NCI-H774 (cell line): ENCODE results near the gene KRT2.
A peak's percentile ranks its signal among the peaks of the same experiment; 100 is the strongest.

Experiments used
- DNase-seq: peaks from one replicate; lab custom pipeline; 2025; lab: John Stamatoyannopoulos, UW

Gene KRT2

DNA sequence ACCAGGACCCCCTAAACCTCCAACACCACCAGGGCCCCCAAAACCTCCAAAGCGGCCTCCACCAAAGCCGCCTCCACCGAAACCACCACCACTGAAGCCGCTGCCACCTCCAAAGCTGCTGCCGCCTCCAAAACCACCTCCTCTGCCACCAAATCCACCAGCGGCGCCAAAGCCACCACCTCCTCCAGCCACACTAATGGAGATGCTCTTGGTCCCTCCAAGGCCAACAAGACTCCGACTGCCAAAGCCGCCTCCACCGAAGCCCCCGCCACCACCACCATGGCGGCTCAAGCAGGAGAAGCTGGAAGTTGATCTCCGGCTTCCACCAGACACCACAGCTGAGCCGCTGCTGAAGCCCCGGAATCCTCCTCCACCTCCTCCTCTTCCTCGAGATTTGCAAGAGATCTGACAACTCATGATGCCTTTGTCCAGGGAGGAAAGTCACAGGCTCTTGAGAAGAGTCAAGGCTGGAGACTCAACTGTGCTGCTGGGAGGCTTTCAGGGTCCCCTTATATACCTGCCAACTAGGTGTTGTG lies at the start of gene KRT2:
Gene KRT2, minus strand, starts transcription at position 486 of the 536 bp plus-strand sequence. Its CDS starts 69 bp downstream, at position 417.
- DNase-seq: no peak

GRCh38 chr12:52701281-52701680 lies 49.3 kb upstream of the KRT2 start:
- DNase-seq: no peak

DNA sequence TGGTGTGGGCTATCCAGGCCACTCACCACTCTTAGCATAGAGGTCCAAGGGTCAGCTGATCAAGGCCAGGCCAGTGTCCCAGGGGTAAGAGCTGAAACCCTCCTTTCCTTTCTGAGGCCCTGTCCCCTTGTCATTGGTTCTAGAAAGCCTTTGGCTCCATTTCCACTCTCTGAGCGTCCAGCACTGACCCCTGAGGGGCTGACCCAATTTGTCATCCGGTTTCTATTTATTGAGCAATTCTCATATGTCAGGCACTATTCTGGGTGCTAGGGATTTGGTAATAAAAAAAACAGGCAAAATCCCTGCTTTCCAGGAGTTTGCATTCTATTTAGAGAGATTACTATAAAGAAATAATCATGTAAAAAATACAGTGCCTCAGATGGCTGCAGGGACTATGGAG lies 47.9 kb upstream of the KRT2 start:
- DNase-seq: no peak

DNA sequence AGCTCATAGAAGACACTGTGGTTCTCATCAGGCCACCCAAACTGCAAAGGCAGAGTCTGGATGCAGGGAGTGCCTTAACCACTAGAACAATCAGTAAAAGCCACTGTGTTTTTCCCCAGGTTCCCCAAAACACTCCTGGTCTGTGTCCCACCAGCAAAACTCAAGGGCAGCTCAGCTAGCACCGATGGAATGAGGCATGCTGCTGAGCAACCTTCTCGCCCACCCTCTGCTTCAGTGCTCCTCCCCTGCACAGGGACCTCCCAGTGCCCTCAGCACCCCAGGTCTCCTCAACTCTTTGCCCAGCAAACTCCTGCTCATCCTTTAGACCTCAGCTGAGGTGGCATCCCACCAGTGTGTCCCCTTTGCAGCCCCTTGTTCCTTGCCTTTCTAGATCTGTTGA lies 47.4 kb upstream of the KRT2 start:
- DNase-seq: no peak

GRCh38 chr12:52698651-52699340 lies 46.8 kb upstream of the KRT2 start:
- DNase-seq: no peak

DNA sequence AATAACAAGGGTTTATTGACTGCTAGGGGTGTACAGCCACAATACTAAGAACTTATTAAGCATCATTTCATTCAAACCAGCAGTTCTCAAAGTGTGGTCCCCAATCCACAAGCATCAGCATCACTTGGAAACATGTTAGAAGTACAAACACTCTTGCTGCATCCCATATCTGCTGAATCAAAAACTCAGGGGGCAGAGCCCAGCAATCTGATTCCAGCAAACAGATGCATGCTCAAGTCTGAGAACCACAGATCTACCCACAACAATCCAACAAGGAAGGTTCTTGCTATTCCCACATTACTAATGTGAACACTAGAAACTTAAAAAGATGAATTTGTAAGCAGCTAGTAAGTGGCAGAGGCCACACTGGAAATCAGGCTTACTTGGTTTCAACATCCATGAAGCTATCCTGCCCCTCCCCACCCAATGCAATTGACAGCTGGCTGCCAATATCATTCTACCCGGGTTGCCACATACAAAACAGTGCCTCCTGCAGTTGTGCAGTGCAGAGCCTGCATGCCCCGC lies 45.1 kb upstream of the KRT2 start:
- no peak for DNase-seq

GRCh38 chr12:52696588-52696987 lies 44.6 kb upstream of the KRT2 start:
- DNase-seq: no peak

DNA sequence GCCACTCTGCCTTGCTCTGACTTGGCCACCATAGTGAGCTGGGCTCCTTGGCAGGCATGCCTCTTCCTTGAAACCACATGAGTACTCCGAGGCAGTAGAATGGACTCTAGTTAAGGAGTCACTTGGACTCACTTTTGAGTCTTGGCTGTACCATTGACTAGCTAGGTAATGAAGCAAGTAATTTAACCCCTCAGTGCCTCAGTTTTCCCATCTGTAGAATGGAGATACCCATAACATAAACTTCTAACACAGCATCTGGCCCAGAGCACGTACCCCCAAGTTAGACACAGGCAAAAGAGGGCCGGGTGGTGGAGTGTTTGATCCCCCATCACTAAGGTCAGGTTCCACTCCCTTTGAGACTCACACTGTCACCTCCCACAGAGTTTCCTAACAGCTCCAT lies 43.0 kb upstream of the KRT2 start:
- DNase-seq: no peak

DNA sequence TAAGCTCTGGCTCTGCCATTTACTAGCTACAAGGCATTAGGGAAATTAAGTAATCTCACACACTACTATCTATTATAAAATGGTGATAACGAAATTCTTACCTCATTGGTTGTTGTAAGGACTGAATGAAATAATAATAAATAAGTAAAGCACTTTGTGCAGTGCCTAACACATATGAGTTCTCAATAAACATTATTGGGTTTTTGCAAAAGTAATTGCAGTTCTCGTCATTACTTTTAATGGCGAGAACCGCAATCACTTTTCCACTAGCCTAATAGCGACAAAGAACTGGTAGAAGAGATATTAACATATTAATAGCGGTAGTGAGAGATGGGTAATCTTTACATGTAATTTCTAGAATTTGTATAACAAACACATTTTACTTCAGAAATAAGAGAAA lies 42.1 kb upstream of the KRT2 start:
- no peak for DNase-seq

GRCh38 chr12:52693261-52693660 lies 41.2 kb upstream of the KRT2 start:
- no peak for DNase-seq

DNA sequence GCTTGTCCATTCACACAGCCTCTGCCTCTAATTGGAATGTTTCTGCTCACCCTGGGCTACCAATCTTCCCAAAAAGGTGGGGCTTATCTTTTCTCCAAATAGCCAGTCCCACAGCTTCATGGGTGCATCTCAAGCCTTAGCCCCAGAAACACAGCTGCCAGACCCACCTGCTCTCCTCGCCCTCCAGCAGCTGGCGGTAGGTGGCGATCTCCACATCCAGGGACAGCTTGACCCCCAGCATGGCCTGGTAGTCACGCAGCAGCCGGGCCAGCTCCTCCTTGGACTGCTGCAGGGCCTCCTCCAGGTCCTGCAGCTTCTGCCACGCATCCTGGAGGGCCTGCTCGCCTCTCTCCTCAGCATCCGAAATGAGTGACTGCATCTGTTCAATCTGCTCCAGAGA lies 40.2 kb upstream of the KRT2 start:
- DNase-seq: no peak

DNA sequence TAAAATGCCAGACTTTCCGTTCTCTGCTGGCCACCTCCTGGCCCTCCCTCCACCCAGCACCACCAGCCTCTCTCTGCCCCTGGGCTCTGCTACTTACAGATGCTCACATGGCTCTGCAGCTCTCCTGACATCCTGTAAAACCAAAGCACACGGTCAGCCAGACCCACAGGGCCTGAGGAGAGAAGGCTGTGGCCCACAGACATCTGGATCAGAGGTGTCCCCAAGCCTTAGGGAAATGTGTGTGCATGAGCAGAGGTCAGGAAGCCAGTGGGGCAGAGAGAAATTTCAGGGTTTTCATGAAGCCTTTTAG lies 39.8 kb upstream of the KRT2 start:
- DNase-seq: no peak

DNA sequence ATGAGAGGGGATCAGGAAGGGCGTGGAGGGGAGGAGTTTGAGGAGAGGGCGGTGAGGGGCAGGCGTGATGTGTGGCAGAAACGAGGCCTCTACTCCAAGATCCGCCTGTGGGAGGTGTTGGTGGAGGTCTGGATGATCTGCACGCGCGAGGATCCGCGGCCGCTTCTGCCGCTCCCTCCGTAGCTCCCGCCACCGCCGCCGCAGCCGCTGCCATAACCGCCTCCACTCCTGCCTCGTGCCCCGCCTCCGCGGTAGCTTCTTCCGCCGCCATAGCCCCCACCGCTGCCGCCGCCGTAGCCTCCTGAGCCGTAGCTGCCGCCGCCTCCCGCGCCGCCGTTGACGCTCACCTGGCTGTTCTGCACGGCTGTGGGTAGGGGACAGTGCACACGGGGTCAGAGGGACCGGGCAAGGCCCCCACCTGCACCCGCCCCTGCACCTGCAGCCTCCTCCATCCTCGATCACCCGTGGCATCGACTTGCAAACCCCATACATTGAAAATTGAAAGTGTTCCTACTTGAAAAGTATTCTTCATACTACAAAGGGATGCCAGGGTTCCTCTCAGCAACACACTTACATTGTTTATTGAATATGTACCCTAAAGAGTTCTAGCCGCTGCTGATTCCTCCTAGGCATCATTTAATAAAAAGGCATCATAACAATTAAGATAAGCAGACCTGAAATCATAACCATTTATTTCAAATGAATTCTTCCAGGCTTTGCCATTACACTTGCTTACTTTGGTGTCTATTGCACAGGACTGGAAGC lies 39.2 kb upstream of the KRT2 start:
- DNase-seq: peak; percentile 16

GRCh38 chr12:52690351-52691075 lies 38.5 kb upstream of the KRT2 start:
- DNase-seq: no peak

- no peak for DNase-seq
These were observed 37.9 kb upstream of the KRT2 start for GRCh38 chr12:52689936-52690335.

- no peak for DNase-seq
These were observed 37.2 kb upstream of the KRT2 start for GRCh38 chr12:52689239-52689638.

DNA sequence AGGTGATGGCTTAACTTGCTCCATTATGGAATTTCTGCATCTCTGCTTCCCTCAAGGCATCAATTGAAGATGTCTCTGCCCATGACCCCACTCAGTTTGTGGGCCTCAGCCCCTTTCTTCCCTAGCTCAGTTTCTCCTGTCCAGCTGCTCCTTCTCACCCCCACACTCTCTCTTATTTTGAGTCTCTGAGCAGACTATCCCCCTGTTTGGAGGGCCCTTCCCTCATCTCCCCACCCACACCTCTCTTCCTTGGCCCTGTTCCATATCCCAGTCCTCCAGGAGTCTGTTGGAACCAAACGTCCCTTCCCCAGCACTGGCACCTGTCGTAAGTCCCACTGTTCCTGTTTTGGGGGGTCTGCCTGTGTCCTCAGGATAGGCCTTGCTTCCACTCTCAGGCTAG lies 36.5 kb upstream of the KRT2 start:
- DNase-seq: no peak

DNA sequence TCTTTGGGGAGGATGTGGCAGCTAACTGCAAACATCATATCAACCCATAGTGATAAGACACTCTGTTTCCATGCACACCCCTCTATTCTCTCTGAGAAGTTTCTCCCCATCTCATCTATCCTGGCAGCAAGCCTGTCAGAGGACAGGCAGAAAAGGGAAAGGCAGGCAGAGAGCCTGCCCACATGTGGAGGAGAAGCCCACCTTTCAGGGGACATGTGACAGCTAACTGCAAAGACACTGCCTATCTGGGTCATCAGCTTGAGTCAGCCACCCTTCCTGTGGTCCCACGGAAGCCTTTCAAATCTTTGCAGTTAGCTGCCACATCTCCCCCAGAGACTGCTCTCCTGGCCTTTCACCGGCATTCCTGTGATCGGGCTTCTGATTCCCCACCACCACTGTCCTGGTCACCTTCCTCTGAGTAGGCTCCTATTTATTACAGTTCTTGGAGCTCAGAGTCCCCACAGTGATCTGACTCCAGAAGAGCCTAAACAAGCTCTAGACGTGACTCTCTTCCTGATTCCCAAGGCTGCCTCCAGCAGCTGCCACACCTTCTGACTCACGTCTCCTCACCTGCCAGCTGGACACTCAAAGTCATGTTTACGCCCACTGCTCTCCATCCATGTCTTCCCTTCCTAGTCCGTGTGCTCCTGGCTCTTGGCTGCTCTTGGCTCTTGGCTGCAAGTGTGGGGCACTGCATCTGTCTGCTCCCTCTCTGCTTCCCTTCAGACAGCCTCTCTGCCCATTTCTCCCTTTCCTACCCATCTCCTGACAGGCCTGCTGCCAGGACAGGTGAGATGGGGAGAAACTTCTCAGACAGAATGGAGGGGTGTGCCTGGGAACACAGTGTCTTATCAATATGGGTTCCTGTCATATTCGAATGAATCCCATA lies 35.7 kb upstream of the KRT2 start:
- DNase-seq: no peak

DNA sequence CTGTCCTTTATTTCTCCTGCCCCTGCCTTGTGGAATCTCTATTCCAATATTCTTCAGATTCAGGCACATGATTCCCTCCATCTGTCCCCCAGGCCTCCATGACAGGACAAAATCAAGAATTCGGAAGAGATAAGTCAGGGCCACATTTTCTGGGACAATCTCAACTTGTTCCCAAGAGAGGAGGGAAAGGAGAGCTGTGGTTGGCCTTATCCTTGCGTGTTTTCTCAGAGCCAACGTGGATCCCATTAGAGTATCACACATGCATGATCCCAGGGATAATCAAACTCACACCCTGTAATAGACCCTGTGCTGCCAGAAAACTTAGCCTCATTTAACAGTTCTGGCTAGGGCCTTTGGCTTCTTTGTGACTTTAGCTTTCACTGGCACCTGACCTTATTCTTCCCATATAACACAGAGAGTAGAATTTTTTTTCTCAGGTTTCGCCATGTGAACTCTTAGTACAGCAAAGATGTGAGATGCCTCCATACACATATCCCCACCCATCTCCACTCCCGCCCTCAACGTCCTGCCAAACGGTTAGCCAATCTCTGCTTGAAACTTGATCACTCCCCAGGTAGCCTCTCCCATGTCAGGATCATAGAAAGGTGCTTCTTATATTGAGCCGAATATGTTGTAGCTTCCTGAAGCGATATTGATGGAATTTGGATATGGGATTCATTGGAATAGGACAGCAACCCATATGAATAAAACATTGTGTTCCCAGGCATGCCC lies 34.9 kb upstream of the KRT2 start:
- no peak for DNase-seq

DNA sequence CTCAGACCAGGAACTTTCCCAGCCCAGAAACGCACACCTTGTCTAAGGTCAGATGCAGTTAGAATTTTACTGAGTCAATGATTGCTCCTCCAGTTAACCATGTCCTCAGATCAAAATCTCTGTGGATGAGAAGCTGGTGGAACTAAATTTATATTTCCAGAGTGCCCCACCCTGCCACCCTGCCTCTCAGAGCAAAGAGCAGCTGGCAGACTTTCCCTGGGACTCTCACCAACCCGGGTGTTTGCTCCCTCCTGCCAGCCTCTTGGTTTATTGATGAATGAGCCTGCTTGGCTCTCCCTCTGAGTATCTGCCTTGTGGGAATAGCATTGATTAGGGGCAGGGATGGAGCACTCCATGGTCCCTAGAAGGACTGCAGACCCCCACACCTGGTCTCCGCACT lies 34.1 kb upstream of the KRT2 start:
- no peak for DNase-seq

- no peak for DNase-seq
These were observed 33.4 kb upstream of the KRT2 start for GRCh38 chr12:52685406-52685890.
